Activated B cell treated with CpG ODN at 0.5 μM for 24 hours (primary cell): Measurements from ENCODE around the gene EMILIN2. TPM values are rescaled to one million over a fixed set of nuclear protein-coding genes. Genes with fewer than 3 reads are reported as not detected.
A peak's percentile ranks its signal among the peaks of the same experiment; 100 is the strongest.

Experiments used
- ATAC-seq: fragments of 200-7000 bp; cut with Tn5 transposase; one replicate; pipeline ENCODE4 v1.10.0; 2021; ENCODE audit warnings: low read depth, mild to moderate bottlenecking, moderate library complexity
- CTCF ChIA-PET: fragments of 350-600 bp; sonication (Branson Sonifier 250); formaldehyde crosslinking; loops from one replicate; lab custom pipeline; 2021; ENCODE audit warnings: antibody characterized with exemption; lab: Charles Lee
- POLR2A ChIA-PET: fragments of 350-600 bp; sonication (Branson Sonifier 250); formaldehyde crosslinking; loops from one replicate; lab custom pipeline; 2021; ENCODE audit warnings: antibody characterized with exemption; lab: Charles Lee
- DNase-seq: peaks from one replicate; pipeline ENCODE4 v3.0.0; 2022
- H3K27ac Mint-ChIP-seq: one replicate; pipeline ENCODE4 v1.8.0; 2020; ENCODE audit warnings: mixed read lengths
- H3K27me3 Mint-ChIP-seq: one replicate; pipeline ENCODE4 v1.8.0; 2021; ENCODE audit warnings: mixed read lengths
- H3K36me3 Mint-ChIP-seq: one replicate; pipeline ENCODE4 v1.8.0; 2021; ENCODE audit warnings: low read depth, mixed read lengths
- H3K4me1 Mint-ChIP-seq: one replicate; pipeline ENCODE4 v1.8.0; 2021; ENCODE audit warnings: mixed read lengths
- H3K4me3 Mint-ChIP-seq: one replicate; pipeline ENCODE4 v1.8.0; 2020; ENCODE audit warnings: mild to moderate bottlenecking, mixed read lengths
- H3K9me3 Mint-ChIP-seq: one replicate; pipeline ENCODE4 v1.8.0; 2020; ENCODE audit warnings: mixed read lengths
- intact Hi-C: fragments of 100-400 bp; cut with micrococcal nuclease; formaldehyde crosslinking; loops from one replicate; pipeline ENCODE4 v1.15.1; 2024
- total RNA-seq: library from RNA; stranded (reverse); gene quantifications from 2 replicates; pipeline ENCODE4 v1.2.3, GENCODE V29; 2022
- TF ChIP-seq, protein P1 (sequence below): fragments of 200-600 bp; IDR thresholded peaks from one replicate; pipeline ENCODE4 v1.8.0; 2022; ENCODE audit warnings: antibody characterized with exemption, mild to moderate bottlenecking

EMILIN2 gene
- total RNA-seq, 1 donor from 2014 or later = 80.9 TPM

DNA sequence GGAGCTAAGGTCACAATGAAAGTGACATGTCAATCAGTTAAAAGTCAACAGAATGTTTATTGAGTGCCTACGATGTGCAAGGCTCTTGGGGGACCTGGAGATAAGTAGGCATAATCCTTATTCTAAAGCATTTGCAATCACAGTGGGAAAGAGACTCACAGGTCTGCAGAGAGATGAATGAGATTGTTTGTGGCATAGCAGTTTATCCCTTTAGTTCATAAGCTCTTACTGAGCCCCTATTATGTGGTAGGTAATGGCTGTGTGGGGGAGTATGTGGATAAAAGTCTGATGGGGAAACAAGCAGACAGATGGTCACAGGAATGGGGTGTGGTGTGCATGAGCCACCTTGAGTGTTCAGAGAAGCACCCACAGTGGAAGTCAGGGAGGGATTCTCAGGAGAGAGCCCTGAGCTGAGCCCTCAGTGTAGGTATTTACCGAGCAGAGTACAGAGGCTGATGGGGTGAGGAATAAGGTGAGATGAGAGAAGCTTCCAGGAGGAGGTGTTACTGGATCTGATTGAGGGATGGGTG is 48.1 kb downstream of the EMILIN2 start:
- Mint-ChIP-seq H3K4me3 (no peak overlapping the region), H3K27me3 (peaks cover 1% of the 10 kb centered on the region), H3K27ac (no peak overlapping the region), H3K36me3 (peaks cover 58% of the 10 kb centered on the region), H3K9me3 (peaks cover 6% of the 10 kb centered on the region), H3K4me1 (peaks cover 7% of the 10 kb centered on the region)
- intact Hi-C loops = no loop called here
- DNase-seq (no peak), ATAC-seq (no peak)
- TF ChIP-seq, protein P1, sequence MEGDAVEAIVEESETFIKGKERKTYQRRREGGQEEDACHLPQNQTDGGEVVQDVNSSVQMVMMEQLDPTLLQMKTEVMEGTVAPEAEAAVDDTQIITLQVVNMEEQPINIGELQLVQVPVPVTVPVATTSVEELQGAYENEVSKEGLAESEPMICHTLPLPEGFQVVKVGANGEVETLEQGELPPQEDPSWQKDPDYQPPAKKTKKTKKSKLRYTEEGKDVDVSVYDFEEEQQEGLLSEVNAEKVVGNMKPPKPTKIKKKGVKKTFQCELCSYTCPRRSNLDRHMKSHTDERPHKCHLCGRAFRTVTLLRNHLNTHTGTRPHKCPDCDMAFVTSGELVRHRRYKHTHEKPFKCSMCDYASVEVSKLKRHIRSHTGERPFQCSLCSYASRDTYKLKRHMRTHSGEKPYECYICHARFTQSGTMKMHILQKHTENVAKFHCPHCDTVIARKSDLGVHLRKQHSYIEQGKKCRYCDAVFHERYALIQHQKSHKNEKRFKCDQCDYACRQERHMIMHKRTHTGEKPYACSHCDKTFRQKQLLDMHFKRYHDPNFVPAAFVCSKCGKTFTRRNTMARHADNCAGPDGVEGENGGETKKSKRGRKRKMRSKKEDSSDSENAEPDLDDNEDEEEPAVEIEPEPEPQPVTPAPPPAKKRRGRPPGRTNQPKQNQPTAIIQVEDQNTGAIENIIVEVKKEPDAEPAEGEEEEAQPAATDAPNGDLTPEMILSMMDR = no peak
- ChIA-PET POLR2A (interaction anchor here (1.0 kb wide), 1 partner anchor 48 kb away, joined by 4 read pairs; the partner anchor contains the start of gene EMILIN2), CTCF (no interaction called here)

DNA sequence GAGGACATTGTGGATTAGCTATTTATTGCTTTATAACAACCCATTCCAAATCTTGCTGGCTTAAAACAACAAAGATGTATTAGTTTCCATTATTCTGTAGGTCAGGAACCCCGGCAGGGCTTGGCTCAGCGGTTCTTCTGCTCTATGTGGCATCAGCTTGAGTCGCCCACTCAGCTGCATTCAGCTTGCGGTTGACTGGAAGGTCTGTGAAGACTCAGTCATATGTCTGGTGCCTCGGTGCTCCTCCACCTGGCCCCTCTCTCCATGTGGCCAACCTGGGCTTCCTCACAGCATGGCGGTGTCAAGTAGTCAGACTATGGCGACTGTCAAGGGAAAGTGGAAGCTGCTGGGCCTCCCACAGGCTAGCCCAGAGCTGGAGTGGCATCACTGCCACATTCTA is 48.6 kb downstream of the EMILIN2 start:
- Mint-ChIP-seq H3K9me3 (peaks cover 6% of the 10 kb centered on the region), H3K4me3 (no peak overlapping the region), H3K36me3 (peaks cover 54% of the 10 kb centered on the region), H3K27me3 (no peaks in the 10 kb centered on the region), H3K27ac (no peak overlapping the region), H3K4me1 (peaks cover 7% of the 10 kb centered on the region)
- TF ChIP-seq, protein P1 = no peak
- ChIA-PET CTCF (no interaction called here), POLR2A (interaction anchor here (1.0 kb wide), 1 partner anchor 48 kb away, joined by 4 read pairs; the partner anchor contains the start of gene EMILIN2)
- intact Hi-C loops = no loop called here
- no peak for DNase-seq
- no peak for ATAC-seq

DNA sequence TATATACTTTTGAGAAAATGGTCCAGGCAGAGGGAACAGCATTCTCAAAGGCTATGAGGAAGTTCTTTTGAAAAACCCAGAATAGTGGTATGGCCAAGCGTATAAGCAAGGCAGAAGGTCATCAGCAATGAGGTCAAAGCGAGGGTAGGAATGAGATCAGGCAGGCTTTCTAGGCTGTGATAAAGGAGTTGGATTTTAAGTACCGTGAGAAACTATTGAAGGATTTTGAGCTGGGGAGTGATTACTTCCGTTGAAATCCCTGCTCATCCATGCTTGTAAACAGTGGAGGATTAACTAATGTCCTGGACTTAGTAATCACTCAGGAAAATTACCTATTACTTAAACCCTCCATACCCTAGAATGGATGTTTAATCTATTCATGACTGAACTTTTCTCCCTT is 50.2 kb downstream of the EMILIN2 start:
- Mint-ChIP-seq H3K9me3 (peaks cover 6% of the 10 kb centered on the region), H3K4me1 (peaks cover 7% of the 10 kb centered on the region), H3K4me3 (no peak overlapping the region), H3K27me3 (no peaks in the 10 kb centered on the region), H3K36me3 (peaks cover 39% of the 10 kb centered on the region), H3K27ac (no peak overlapping the region)
- ATAC-seq (no peak), DNase-seq (no peak)
- CTCF ChIA-PET = no interaction called here
- intact Hi-C loops = no loop called here
- TF ChIP-seq, protein P1 = no peak
- POLR2A ChIA-PET = interaction anchor here (0.7 to 1.7 kb wide), 2 partner anchors 9 to 49 kb away, joined by 3 to 4 read pairs; no protein-coding TSS in a partner anchor

DNA sequence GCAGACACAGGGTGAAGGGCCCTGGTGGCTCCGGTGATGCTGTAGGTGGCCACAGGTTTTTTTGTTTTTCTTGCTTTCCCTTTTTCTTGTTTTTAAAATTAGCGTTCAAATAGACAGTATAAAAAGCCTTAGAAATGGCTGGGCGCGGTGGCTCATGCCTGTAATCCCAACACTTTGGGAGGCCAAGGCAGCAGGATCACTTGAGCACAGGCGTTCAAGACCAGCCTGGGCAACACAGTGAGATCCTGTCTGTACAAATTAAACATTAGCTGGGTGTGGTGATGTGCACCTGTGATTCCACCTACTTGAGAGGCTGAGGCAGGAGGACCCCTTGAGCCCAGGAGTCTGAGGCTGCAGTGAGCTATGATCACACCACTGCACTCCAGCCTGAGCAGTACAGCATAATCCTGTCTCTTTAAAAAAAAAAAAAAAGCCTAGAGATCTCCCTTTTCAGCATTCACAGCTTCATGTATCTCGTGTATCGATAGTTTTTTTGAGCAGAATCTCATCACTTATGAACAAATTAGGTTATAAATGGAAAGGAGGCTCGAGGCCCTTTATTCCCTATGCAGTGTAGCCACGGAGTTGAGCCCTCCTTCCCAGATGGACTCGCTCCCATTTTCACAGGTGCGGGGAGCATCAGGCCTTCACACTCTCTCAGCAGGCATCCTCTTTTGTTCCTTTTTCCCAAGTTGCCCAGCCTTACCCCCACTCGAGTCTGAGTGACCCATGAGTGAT is 50.8 kb downstream of the EMILIN2 start:
- Mint-ChIP-seq H3K4me3 (no peak overlapping the region), H3K9me3 (peaks cover 6% of the 10 kb centered on the region), H3K27ac (no peak overlapping the region), H3K36me3 (peaks cover 34% of the 10 kb centered on the region), H3K4me1 (peaks cover 7% of the 10 kb centered on the region), H3K27me3 (no peaks in the 10 kb centered on the region)
- ChIA-PET CTCF (no interaction called here), POLR2A (interaction anchor here (0.7 to 1.7 kb wide), 2 partner anchors 9 to 50 kb away, joined by 3 to 4 read pairs; no protein-coding TSS in a partner anchor)
- intact Hi-C loops = no loop called here
- DNase-seq (no peak), ATAC-seq (no peak)
- TF ChIP-seq, protein P1 = no peak

- Mint-ChIP-seq H3K9me3 (peaks cover 6% of the 10 kb centered on the region), H3K36me3 (peaks cover 28% of the 10 kb centered on the region), H3K27ac (no peak overlapping the region), H3K4me1 (peaks cover 7% of the 10 kb centered on the region), H3K27me3 (no peaks in the 10 kb centered on the region), H3K4me3 (no peak overlapping the region)
- peak; percentile 40 for ATAC-seq
- no peak for DNase-seq
- intact Hi-C loops = no loop called here
- ChIA-PET CTCF (no interaction called here), POLR2A (interaction anchor here (1.7 kb wide), 1 partner anchor 50 kb away, joined by 4 read pairs; no protein-coding TSS in a partner anchor)
- TF ChIP-seq, protein P1 = no peak
These were observed 51.4 kb downstream of the EMILIN2 start for GRCh38 chr18:2898186-2898640.
